ENCODE measurements around the gene ADGRL3.

DNA sequence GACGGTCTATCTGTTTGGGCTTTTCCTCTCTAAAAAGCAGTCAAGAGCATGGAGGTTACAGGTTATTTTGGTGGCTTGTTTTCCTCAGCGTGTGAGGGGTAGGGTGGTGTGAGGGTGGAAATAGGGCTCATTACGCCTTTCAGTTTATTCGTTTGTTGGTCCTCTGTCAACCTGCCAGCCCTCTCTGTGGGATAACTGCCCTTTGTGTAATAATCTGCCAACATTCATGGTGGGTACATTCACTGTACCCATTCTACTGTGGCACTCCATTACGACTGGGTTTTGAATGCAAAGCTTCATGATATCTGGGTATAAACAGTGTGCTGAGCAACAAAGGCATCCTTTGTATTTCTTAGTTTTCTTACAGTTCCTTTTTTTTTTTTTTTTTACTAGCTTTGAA lies 136.4 kb downstream of the ADGRL3 start:
- TF ChIP-seq, protein P1, sequence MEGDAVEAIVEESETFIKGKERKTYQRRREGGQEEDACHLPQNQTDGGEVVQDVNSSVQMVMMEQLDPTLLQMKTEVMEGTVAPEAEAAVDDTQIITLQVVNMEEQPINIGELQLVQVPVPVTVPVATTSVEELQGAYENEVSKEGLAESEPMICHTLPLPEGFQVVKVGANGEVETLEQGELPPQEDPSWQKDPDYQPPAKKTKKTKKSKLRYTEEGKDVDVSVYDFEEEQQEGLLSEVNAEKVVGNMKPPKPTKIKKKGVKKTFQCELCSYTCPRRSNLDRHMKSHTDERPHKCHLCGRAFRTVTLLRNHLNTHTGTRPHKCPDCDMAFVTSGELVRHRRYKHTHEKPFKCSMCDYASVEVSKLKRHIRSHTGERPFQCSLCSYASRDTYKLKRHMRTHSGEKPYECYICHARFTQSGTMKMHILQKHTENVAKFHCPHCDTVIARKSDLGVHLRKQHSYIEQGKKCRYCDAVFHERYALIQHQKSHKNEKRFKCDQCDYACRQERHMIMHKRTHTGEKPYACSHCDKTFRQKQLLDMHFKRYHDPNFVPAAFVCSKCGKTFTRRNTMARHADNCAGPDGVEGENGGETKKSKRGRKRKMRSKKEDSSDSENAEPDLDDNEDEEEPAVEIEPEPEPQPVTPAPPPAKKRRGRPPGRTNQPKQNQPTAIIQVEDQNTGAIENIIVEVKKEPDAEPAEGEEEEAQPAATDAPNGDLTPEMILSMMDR (IDR thresholded peaks at IDR 0.05; ENCODE audit: low read length), result no peak
- TF ChIP-seq EZH2 (IDR thresholded peaks at IDR 0.05; ENCODE audit: borderline replicate concordance, low read length), result no peak

All from OCI-LY1 (cell line).